Suppressor macrophage treated with lipopolysaccharide for 4 hours (primary cell): ENCODE data around the gene EPS8.

Source experiments
- DNase-seq: peaks from one replicate; pipeline ENCODE4 v3.0.0-alpha.2; 2020

The EPS8 gene

GRCh38 chr12:15597125-15597830 is 191.9 kb downstream of the EPS8 start:
- DNase-seq: no peak

DNA sequence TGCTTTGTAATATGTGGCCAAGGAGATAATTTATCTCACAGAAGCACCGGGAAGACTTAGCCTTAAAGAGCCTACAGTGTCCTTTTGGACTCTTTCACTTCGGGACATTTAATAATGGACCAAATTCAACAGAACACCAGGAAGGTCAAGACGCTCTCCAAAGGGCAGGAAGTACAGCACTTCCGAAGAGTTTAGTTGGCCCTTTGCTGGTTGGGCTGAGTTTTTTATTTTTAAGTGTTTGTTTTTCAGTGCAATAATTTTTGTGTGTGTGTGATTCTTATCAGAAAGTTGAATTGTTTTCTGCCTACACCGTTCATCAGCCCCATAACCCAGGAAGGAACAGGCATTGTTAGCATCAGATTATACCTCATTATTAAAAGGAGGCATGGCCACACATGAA is 193.0 kb downstream of the EPS8 start:
- no peak for DNase-seq

DNA sequence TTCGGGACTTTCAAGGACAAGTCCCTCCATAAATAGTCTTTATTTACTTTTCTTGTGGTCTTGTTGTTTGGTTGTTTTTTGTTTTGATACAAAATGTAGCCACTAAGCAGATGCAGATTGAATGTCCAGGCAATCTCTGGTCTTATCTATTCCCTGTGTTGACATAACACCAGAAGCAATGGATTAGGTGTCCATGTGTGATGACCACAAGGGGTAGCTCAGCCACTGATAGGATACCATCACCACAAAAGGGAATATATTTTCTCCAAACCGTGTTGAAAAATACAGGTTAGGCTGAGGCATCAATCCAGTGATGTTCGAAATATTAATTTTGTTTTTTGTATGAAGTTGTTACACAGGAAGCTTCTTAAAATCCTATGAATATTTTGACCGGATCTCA is 196.3 kb downstream of the EPS8 start:
- DNase-seq: no peak

GRCh38 chr12:15591811-15592210 is 197.4 kb downstream of the EPS8 start:
- no peak for DNase-seq

DNA sequence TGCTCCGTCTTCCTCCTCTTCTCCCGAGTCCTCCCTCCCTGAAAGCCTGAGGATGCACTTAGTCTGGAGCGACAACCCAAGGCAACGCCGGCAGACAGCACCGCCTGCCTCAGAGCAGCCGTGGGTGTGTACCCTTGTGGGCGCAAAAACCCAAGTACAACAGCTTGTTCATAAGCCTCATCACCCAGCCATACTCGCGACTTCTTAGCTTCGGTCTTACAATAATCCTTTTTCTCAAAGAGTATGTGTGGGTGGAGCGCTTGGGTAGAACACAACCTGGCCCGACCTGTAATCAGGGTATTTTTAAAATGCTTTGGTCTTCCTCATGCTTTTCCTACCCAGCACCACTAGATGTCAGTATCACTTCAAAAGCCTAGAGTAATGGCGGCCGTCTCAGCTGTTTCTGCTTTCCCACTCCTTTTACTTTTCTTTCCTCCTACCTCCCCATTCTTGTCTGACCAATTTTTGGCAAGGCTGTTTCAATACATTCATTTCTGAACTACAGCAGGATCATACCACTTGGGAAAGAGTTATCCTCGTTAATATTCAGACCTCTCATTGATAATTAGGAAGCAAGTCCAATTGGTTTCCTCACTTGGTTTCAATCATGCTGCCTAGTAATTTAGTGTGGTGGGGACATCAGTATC is 198.9 kb downstream of the EPS8 start:
- DNase-seq: peak; percentile 77

GRCh38 chr12:15589328-15590032 is 199.7 kb downstream of the EPS8 start:
- DNase-seq: no peak

DNA sequence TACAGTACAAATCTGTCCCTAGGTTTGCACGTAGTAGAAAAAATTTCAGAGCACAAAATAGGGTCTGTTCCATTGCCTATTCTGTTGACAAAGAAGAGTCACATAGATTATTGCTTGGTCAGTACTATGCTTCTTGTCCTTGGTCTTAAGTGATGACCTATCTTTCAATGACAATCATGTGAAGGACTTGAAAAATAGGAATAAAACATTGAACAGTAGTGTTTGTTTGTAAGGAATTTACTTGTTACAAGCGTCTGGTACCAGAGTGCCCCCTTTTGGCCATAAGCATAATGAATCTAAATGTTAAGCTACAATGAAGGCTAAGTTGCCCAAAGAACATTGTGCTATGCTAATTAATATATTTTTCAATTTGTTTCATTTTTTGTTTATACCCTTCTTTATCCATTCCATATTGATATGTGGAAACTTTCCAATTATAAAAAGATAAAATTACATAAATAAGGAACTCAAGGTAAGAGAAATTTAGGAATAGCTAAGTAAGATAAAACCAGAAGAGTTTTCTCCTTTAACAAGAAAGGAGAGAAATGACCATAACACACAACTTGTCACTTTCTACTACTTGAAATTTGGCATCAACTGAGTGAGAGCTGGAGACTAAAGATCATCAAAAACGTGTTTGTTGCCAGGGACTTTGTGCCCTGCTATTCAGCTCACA is 204.7 kb downstream of the EPS8 start:
- DNase-seq: peak; percentile 81

DNA sequence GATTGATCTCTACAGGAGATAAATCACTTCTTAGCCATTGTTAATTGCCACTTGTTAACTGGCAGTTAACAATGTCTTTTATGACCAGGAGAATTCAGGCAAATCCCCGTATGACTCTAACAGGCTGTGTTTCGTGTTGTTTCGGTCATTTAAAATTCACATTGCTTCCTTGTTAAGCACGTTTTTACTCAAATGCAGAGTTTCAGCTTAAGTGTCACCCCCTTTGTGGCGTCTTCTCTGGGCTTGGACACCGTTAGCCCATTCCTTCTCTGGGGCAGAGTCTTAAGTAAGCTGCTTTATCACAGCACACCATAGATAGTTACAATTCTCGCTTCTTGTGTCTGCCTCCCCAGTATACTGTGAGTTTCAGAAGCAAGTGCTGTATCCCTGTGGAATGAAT is 205.4 kb downstream of the EPS8 start:
- DNase-seq: no peak

- DNase-seq: no peak
These were observed 208.2 kb downstream of the EPS8 start for GRCh38 chr12:15581006-15581405.

DNA sequence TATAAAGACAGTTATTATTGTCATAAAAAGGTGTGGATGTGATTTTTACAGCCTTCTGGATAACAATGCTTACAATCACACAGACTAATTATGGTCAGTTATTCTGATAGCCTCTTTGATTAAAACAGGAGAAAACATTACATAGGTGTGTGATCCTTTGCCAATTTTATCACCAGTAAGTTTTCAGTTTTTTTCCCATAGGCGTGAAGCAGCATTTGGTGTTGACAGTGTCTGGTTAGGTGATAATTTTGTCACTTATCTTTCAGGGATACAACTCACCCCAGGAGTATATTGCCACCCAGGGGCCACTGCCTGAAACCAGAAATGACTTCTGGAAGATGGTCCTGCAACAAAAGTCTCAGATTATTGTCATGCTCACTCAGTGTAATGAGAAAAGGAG is 208.8 kb downstream of the EPS8 start:
- DNase-seq: no peak

DNA sequence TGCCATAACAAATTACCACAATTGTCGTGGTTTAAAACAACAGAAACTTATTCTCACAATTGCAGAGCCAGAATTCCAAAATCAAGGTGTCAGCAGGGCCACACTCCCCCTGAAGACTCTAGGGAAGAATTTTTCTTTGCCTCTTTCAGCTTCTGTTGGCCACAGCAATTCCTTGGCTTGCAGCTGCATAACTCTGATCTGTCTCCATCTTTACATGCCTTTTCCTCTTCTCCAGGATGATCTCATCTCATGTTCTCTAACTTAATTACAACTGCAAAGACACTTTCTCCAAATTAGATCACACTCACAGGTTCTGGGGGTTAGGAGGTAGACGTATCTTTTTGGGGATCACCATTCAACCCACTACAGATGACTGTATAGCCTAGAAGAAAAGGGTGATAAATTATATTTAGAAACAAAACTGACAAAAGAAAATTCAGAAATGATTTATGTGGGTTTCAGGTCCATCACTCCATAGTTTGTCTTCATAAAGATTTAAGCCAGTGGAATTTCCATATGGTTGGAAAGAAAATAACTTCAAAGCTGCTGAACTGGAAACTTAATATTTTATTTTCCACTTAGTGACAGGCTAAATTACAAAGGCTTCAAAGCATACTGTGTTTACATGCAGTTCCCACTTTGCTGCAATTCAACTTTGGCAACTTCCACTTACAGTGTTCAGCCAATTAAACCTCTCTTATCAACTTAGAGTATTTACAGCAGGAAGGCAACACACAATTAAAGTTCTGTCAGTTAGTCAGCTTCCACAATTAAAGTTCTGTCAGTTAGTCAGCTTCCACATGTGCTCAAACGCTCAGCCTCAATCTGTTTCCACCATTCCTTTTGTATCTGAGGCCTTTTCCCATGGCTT is 213.3 kb downstream of the EPS8 start:
- no peak for DNase-seq

GRCh38 chr12:15574353-15574752 is 214.8 kb downstream of the EPS8 start:
- DNase-seq: peak; percentile 6
